Nephron progenitor cell (in vitro differentiated cells): ENCODE results near the gene PDZD2.
"Not testable (repeated sequence)": the region's sequence is repeated elsewhere in the genome, so short reads cannot be mapped to it uniquely, and the experiment has no call there.

Experiments used
- DNase-seq: peaks from one replicate; pipeline ENCODE4 v3.0.0; 2021
- H3K27ac Mint-ChIP-seq: 2 replicates; pipeline ENCODE4 v1.8.0; 2021; ENCODE audit warnings: mild to moderate bottlenecking, moderate library complexity, mixed read lengths
- H3K27me3 Mint-ChIP-seq: 2 replicates; pipeline ENCODE4 v1.8.0; 2021; ENCODE audit warnings: mild to moderate bottlenecking, low read depth, mixed read lengths; ENCODE audit not compliant: poor library complexity
- H3K36me3 Mint-ChIP-seq: 2 replicates; pipeline ENCODE4 v1.8.0; 2021; ENCODE audit warnings: low read depth, mixed read lengths
- H3K4me1 Mint-ChIP-seq: 2 replicates; pipeline ENCODE4 v1.8.0; 2021; ENCODE audit warnings: mixed read lengths
- H3K4me3 Mint-ChIP-seq: 2 replicates; pipeline ENCODE4 v1.8.0; 2021; ENCODE audit warnings: mild to moderate bottlenecking, moderate library complexity, mixed read lengths
- H3K9me3 Mint-ChIP-seq: 2 replicates; pipeline ENCODE4 v1.8.0; 2021; ENCODE audit warnings: mild to moderate bottlenecking, moderate library complexity, mixed read lengths
- TF ChIP-seq, protein P1 (sequence below): fragments of 200-600 bp; sonication (generic); IDR thresholded peaks from 2 replicates; pipeline ENCODE4 v1.5.0; 2021; ENCODE audit warnings: antibody characterized with exemption

Gene PDZD2

DNA sequence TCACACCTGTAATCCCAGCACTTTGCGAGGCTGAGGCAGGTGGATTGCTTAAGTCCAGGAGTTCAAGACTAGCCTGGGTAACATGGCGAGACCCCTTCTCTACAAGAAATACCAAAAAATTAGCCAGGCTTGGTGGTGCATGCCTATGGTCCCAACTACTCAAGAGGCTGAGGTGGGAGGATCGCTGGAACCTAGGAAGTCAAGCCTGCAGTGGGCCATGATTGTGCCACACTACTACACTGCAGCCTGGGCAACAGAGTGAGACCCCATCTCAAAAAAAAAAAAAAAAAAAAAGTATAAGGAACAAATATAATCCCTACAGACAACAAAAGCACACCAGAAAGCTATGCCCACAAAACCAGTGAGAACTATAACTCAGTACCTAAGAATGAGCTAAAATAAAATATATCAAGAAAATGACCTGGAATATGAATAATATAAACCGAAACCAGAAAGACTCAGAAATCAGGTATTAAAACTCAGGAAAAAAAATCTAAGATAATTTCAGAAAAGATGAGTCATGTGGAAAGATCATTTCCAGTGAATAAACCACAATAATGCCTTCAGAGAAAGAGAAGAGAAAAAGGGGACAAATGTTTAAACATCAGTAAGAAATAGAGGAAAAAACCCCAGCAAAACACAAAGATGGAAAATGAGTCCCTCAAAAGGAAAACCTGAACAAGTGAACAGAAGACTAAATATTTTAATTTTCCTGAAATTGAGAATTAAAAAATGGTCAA, 477.8 kb downstream of the PDZD2 start:
- TF ChIP-seq, protein P1, sequence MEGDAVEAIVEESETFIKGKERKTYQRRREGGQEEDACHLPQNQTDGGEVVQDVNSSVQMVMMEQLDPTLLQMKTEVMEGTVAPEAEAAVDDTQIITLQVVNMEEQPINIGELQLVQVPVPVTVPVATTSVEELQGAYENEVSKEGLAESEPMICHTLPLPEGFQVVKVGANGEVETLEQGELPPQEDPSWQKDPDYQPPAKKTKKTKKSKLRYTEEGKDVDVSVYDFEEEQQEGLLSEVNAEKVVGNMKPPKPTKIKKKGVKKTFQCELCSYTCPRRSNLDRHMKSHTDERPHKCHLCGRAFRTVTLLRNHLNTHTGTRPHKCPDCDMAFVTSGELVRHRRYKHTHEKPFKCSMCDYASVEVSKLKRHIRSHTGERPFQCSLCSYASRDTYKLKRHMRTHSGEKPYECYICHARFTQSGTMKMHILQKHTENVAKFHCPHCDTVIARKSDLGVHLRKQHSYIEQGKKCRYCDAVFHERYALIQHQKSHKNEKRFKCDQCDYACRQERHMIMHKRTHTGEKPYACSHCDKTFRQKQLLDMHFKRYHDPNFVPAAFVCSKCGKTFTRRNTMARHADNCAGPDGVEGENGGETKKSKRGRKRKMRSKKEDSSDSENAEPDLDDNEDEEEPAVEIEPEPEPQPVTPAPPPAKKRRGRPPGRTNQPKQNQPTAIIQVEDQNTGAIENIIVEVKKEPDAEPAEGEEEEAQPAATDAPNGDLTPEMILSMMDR, result no peak

GRCh38 chr5:32118922-32119321, 480.0 kb downstream of the PDZD2 start:
- H3K27ac Mint-ChIP-seq, H3K4me3 Mint-ChIP-seq, H3K4me1 Mint-ChIP-seq, DNase-seq, H3K9me3 Mint-ChIP-seq, H3K27me3 Mint-ChIP-seq: not testable (repeated sequence)
- H3K36me3 Mint-ChIP-seq, result peaks cover 59% of the 10 kb centered on the region

More for the DNA sequence above, 477.8 kb downstream of the PDZD2 start:
- Mint-ChIP-seq H3K4me1 (no peaks in the 10 kb centered on the region), H3K27me3 (no peaks in the 10 kb centered on the region), H3K36me3 (peaks cover 64% of the 10 kb centered on the region), H3K27ac (no peak overlapping the region), H3K4me3 (no peak overlapping the region), H3K9me3 (no peaks in the 10 kb centered on the region)
- no peak for DNase-seq

DNA sequence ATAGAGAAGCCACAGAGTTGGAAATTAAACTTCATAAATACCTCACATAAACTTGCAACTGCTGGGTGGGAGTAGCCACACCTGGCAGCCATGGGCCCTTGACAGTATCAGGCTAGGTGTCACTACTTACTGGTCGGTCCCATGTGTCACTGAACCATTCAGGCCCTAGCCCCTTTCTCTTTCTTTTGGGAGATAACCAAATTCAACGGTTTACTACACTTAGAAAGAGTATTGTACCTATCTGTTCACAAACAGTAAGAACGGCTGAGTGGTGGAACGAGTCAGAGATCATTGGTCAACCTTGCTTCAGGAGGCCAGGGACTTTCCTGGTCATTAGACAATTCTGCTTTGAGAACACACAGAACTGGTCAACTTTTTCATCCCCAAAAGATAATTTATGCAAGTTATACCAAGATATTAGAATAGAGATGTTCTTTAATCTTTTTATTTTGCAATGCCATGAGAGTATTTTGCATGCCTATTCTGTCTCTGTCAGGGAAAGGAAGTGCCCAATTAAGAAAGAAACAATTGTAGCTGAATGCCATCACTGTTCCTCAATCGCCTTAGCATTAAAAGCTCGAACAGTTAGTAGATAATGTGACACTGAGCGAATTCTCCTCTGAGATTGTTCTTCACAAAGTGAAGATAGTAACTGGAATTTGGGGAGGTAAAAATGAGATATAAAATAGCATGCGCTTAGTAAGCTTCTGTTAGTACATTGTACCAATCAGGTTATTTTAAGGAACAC, 484.3 kb downstream of the PDZD2 start:
- no peak for DNase-seq
- no peaks in the 10 kb centered on the region for H3K9me3 Mint-ChIP-seq
- H3K4me3 Mint-ChIP-seq, result no peak overlapping the region
- TF ChIP-seq, protein P1, result no peak
- H3K36me3 Mint-ChIP-seq, result peaks cover 55% of the 10 kb centered on the region
- no peak overlapping the region for H3K27ac Mint-ChIP-seq
- no peaks in the 10 kb centered on the region for H3K4me1 Mint-ChIP-seq
- H3K27me3 Mint-ChIP-seq, result no peaks in the 10 kb centered on the region

DNA sequence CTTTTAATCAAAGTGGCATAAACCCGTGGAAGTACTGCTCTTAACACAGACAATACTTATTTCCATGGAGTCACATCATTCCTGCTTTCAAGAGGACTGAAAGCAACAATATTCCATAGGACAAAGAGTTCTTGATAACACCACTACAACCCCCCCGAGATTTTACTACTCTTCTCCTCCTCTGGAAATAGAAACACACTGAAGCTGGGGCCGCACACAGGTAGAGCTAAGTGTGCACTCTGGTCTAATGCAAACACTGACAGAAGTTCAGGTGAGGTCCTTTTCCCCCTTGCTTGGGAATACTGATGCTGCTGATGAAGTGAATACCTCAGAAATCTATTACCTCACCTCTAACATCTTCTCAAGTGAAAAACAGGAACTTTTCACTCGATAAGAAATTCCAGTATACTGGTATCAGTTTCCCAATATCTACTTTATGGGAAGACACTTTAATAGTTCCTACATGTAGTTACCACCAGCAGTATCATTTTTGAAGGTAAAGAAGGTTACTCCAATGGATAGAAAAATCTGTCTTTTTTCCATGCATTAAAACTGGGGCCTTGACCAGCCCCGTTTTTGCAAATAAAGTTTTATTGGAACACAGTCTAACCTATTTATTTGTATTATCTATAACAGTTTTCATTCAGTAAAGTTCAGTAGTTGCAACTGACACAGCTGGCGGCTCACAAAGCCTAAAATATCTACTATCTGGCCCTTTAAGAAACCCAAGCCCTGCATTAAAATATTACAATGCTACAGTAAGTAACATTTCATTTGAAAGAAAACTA, 485.2 kb downstream of the PDZD2 start:
- H3K9me3 Mint-ChIP-seq, result no peaks in the 10 kb centered on the region
- no peak for DNase-seq
- H3K4me3 Mint-ChIP-seq, result no peak overlapping the region
- peaks cover 61% of the 10 kb centered on the region for H3K36me3 Mint-ChIP-seq
- TF ChIP-seq, protein P1, result no peak
- H3K4me1 Mint-ChIP-seq, result peaks cover 7% of the 10 kb centered on the region
- no peak overlapping the region for H3K27ac Mint-ChIP-seq
- H3K27me3 Mint-ChIP-seq, result no peaks in the 10 kb centered on the region

- TF ChIP-seq, protein P1, result no peak
- Mint-ChIP-seq H3K27me3 (no peaks in the 10 kb centered on the region), H3K4me3 (no peak overlapping the region), H3K9me3 (no peaks in the 10 kb centered on the region), H3K36me3 (peaks cover 69% of the 10 kb centered on the region), H3K4me1 (peaks cover 28% of the 10 kb centered on the region), H3K27ac (no peak overlapping the region)
- no peak for DNase-seq
These were observed 487.8 kb downstream of the PDZD2 start for GRCh38 chr5:32126691-32127090.

- H3K4me3 Mint-ChIP-seq, result no peak overlapping the region
- peak overlapping the region; percentile 47 for H3K27ac Mint-ChIP-seq
- peaks cover 29% of the 10 kb centered on the region for H3K4me1 Mint-ChIP-seq
- DNase-seq, result no peak
- H3K9me3 Mint-ChIP-seq, result no peaks in the 10 kb centered on the region
- TF ChIP-seq, protein P1, result no peak
- peaks cover 74% of the 10 kb centered on the region for H3K36me3 Mint-ChIP-seq
- H3K27me3 Mint-ChIP-seq, result no peaks in the 10 kb centered on the region
These were observed 488.8 kb downstream of the PDZD2 start for GRCh38 chr5:32127711-32128110.
